Measurements from ENCODE around the gene C3.
A peak's percentile ranks its signal among the peaks of the same experiment; 100 is the strongest.
"Not testable (repeated sequence)": the region's sequence is repeated elsewhere in the genome, so short reads cannot be mapped to it uniquely, and the experiment has no call there.

The C3 gene

GRCh38 chr19:6664916-6665315 is 55.5 kb downstream of the C3 start:
- DNase-seq (ENCODE audit: low read depth in 2 of 2) = no peak

GRCh38 chr19:6663236-6664201 is 56.9 kb downstream of the C3 start:
- peak in 1 of 2 donors; percentile 48 for DNase-seq (ENCODE audit: low read depth in 2 of 2)

GRCh38 chr19:6662702-6663101 is 57.7 kb downstream of the C3 start:
- DNase-seq (ENCODE audit: low read depth in 2 of 2) = no peak

GRCh38 chr19:6661509-6662244 is 58.8 kb downstream of the C3 start:
- DNase-seq (ENCODE audit: low read depth in 2 of 2) = peak in 1 of 2 donors; percentile 61

- DNase-seq (ENCODE audit: low read depth in 2 of 2) = no peak
Measured at GRCh38 chr19:6660930-6661329, 59.5 kb downstream of the C3 start.

- DNase-seq (ENCODE audit: low read depth in 2 of 2) = not testable (repeated sequence)
Measured at GRCh38 chr19:6656390-6656789, 64.1 kb downstream of the C3 start.

GRCh38 chr19:6654347-6655310 is 65.8 kb downstream of the C3 start:
- DNase-seq (ENCODE audit: low read depth in 2 of 2) = peak in 1 of 2 donors; percentile 56

GRCh38 chr19:6652805-6653094 is 67.7 kb downstream of the C3 start:
- no peak for DNase-seq (ENCODE audit: low read depth in 2 of 2)

- DNase-seq (ENCODE audit: low read depth in 2 of 2) = no peak
Measured at GRCh38 chr19:6651965-6652804, 68.3 kb downstream of the C3 start.

GRCh38 chr19:6649185-6649584 is 71.3 kb downstream of the C3 start:
- DNase-seq (ENCODE audit: low read depth in 2 of 2) = no peak

GRCh38 chr19:6648141-6648715 is 72.2 kb downstream of the C3 start:
- no peak for DNase-seq (ENCODE audit: low read depth in 2 of 2)

- no peak for DNase-seq (ENCODE audit: low read depth in 2 of 2)
Measured at GRCh38 chr19:6644796-6645195, 75.7 kb downstream of the C3 start.

GRCh38 chr19:6640333-6640732 is 80.1 kb downstream of the C3 start:
- DNase-seq (ENCODE audit: low read depth in 2 of 2) = not testable (repeated sequence)

- no peak for DNase-seq (ENCODE audit: low read depth in 2 of 2)
Measured at GRCh38 chr19:6639439-6639838, 81.0 kb downstream of the C3 start.

- DNase-seq (ENCODE audit: low read depth in 2 of 2) = not testable (repeated sequence)
Measured at GRCh38 chr19:6633456-6633813, 87.0 kb downstream of the C3 start.

GRCh38 chr19:6632747-6633455 is 87.5 kb downstream of the C3 start:
- DNase-seq (ENCODE audit: low read depth in 2 of 2) = peak; percentile 43 to 55

GRCh38 chr19:6632002-6632621 is 88.3 kb downstream of the C3 start:
- DNase-seq (ENCODE audit: low read depth in 2 of 2) = peak; percentile 74 to 80
